ENCODE results near the gene LY6G6C. TPM values are rescaled to one million over a fixed set of nuclear protein-coding genes. Genes with fewer than 3 reads are reported as not detected.

Gene LY6G6C
- total RNA-seq, 1 donor from 2014 or later: not detected

DNA sequence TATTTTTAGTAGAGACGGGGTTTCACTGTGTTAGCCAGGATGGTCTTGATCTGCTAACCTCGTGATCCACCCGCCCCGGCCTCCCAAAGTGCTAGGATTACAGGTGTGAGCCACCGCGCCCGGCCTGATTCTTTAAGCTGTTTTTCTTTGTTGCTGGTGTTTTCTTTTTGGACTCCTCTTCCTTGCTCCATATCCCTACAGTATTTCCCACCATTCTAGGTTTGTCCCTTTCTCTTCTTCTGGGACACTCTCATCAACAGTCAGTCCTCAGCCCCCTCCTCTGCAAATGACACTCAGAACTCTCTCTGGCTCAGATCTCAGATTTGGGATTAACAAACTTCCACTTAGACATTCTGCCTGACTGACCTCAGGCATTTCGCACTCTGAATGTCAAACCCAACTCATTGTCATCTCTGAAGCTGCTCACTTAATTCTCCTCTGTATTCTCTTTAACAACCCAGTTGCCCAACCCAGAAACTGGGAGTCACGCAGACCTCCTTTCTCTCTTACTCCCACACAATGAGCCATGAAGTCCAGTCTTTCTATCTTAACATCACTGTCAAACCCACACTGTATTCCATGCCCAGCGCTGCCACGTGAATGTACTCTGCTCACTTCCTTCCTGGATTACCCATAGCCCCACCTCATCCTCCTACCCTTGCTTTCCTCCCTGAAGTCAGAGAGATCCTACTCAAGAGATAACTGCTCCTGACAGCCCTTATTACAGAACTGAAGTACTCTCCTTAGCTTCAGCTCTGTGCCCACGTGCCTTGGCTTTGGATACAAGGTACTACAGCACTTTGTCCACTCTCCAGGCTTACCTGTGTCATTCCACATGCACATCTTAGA, 4.2 kb upstream of the LY6G6C start:
- Histone ChIP-seq H3K27me3 (no peaks in the 10 kb centered on the region), H3K36me3 (no peaks in the 10 kb centered on the region), H3K9ac (no peak overlapping the region), H3K27ac (no peak overlapping the region), H3F3A (ENCODE audit: low read depth) (peaks cover 34% of the 10 kb centered on the region), H3K4me3 (no peak overlapping the region), H2AFZ (replicated peaks) (no peak overlapping the region), H3K4me1 (peaks cover 7% of the 10 kb centered on the region), H3K79me2 (ENCODE audit: low read depth) (peaks cover 19% of the 10 kb centered on the region), H3K4me2 (no peak overlapping the region), H4K20me1 (ENCODE audit: low read depth) (peaks cover 22% of the 10 kb centered on the region), H3K9me3 (ENCODE audit: low read depth) (no peaks in the 10 kb centered on the region)
- Mint-ChIP-seq H3K27me3 (ENCODE audit: insufficient read depth, low read depth) (peaks cover 15% of the 10 kb centered on the region), H3K9me3 (no peaks in the 10 kb centered on the region), H3K36me3 (peaks cover 38% of the 10 kb centered on the region), H3K4me3 (peak overlapping the region; percentile 38), H3K27ac (no peak overlapping the region), H3K4me1 (peaks cover 35% of the 10 kb centered on the region)
- no peak for DNase-seq (ENCODE audit: low spot score)
- TF ChIP-seq EZH2 (IDR thresholded peaks at IDR 0.05): no peak
- TF ChIP-seq, protein P1, sequence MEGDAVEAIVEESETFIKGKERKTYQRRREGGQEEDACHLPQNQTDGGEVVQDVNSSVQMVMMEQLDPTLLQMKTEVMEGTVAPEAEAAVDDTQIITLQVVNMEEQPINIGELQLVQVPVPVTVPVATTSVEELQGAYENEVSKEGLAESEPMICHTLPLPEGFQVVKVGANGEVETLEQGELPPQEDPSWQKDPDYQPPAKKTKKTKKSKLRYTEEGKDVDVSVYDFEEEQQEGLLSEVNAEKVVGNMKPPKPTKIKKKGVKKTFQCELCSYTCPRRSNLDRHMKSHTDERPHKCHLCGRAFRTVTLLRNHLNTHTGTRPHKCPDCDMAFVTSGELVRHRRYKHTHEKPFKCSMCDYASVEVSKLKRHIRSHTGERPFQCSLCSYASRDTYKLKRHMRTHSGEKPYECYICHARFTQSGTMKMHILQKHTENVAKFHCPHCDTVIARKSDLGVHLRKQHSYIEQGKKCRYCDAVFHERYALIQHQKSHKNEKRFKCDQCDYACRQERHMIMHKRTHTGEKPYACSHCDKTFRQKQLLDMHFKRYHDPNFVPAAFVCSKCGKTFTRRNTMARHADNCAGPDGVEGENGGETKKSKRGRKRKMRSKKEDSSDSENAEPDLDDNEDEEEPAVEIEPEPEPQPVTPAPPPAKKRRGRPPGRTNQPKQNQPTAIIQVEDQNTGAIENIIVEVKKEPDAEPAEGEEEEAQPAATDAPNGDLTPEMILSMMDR (IDR thresholded peaks at IDR 0.05): no peak
- no peak for TF ChIP-seq EZH2phosphoT487 (IDR thresholded peaks at IDR 0.05)

DNA sequence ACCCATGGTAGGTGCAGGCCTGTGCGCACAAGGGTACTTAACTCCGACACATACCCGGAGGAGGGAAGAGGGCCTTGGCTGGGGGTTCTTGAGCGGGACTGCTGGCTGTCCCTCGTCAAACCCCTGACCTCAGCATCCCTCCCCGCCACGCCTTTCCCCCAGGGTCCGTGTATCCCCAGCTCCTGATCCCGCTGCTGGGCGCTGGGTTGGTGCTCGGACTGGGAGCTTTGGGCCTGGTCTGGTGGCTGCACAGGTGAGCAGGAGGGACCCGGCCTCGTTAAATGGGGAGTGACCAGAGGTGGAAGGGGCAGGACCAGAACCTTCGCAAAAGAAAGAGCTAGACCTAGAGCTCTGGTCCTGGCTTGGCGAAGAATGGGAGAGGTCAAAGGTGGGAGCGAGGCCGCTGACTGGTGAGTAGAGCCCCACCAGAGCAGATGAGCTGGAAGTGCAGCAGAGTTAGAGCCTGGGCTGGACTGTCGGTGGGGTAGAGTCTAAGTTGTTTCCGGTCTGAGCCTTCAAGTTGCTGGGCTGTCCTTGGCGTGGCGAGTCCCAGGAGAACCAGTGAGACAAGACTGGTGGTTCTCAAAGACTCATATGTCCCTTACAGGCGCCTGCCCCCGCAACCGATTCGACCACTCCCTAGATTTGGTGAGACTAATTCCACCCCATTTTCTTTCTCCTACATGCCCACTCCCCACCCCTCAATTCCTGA, 2.6 kb upstream of the LY6G6C start:
- H3K27me3 Mint-ChIP-seq (ENCODE audit: insufficient read depth, low read depth): peaks cover 15% of the 10 kb centered on the region
- no peak for DNase-seq (ENCODE audit: low spot score)
- Histone ChIP-seq H3F3A (ENCODE audit: low read depth) (peaks cover 20% of the 10 kb centered on the region), H3K27me3 (no peaks in the 10 kb centered on the region), H3K4me2 (no peak overlapping the region), H3K9ac (no peak overlapping the region), H3K4me3 (no peak overlapping the region), H3K27ac (no peak overlapping the region), H3K36me3 (no peaks in the 10 kb centered on the region), H3K79me2 (ENCODE audit: low read depth) (peaks cover 18% of the 10 kb centered on the region), H3K4me1 (peaks cover 7% of the 10 kb centered on the region), H3K9me3 (ENCODE audit: low read depth) (no peaks in the 10 kb centered on the region), H2AFZ (replicated peaks) (no peak overlapping the region), H4K20me1 (ENCODE audit: low read depth) (peaks cover 17% of the 10 kb centered on the region)
- peak overlapping the region; percentile 72 for H3K27ac Mint-ChIP-seq
- H3K4me1 Mint-ChIP-seq: peaks cover 27% of the 10 kb centered on the region
- TF ChIP-seq, protein P1 (IDR thresholded peaks at IDR 0.05): no peak
- no peak overlapping the region for H3K4me3 Mint-ChIP-seq
- H3K36me3 Mint-ChIP-seq: peaks cover 32% of the 10 kb centered on the region
- no peaks in the 10 kb centered on the region for H3K9me3 Mint-ChIP-seq

DNA sequence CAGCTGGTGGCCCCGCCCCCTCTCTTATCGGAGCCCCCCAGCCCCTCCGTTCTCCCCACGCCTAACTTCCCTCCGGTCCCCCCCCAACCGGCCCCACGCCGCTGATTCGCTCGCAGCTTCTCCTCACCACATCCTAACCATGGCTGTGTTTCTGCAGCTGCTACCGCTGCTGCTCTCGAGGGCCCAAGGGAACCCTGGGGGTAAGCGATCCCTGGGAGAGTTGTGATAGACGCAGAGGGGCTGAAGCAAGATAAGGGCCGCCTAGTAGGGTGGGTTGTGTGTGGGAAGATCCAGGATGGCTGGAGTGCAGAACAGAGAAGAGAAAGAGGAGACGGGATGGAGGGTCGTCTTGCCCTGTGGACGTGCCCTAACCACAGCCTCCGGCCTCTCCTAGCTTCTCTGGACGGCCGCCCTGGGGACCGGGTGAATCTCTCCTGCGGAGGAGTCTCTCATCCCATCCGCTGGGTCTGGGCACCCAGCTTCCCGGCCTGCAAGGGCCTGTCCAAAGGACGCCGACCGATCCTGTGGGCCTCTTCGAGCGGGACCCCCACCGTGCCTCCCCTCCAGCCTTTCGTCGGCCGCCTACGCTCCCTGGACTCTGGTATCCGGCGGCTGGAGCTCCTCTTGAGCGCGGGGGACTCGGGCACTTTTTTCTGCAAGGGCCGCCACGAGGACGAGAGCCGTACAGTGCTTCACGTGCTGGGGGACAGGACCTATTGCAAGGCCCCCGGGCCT, 1.9 kb upstream of the LY6G6C start, which contains the start of gene MPIG6B:
TSS of gene MPIG6B (plus strand) at position 129 of the 735 bp plus-strand sequence. CDS start at position 140, 11 bp downstream.
- H3K9me3 ChIP-seq (ENCODE audit: low read depth): no peaks in the 10 kb centered on the region
- H3K27ac Mint-ChIP-seq: peak within 1 kb of the TSS; percentile 72
- peaks cover under 1% of the 10 kb centered on the region for H3K4me1 ChIP-seq
- no peaks in the 10 kb centered on the region for H3K27me3 ChIP-seq
- H3K4me3 ChIP-seq: no peak within 1 kb of the TSS
- H3F3A ChIP-seq (ENCODE audit: low read depth): peaks cover 17% of the 10 kb centered on the region
- H3K79me2 ChIP-seq (ENCODE audit: low read depth): peaks cover 10% of the 10 kb centered on the region
- H3K36me3 ChIP-seq: no peaks in the 10 kb centered on the region
- H2AFZ ChIP-seq (replicated peaks): no peak within 1 kb of the TSS
- peaks cover 19% of the 10 kb centered on the region for H3K4me1 Mint-ChIP-seq
- DNase-seq (ENCODE audit: low spot score): no peak
- no peak within 1 kb of the TSS for H3K27ac ChIP-seq
- peaks cover 10% of the 10 kb centered on the region for H4K20me1 ChIP-seq (ENCODE audit: low read depth)
- no peak within 1 kb of the TSS for H3K9ac ChIP-seq
- H3K4me3 Mint-ChIP-seq: no peak within 1 kb of the TSS
- peaks cover 27% of the 10 kb centered on the region for H3K36me3 Mint-ChIP-seq
- H3K4me2 ChIP-seq: no peak within 1 kb of the TSS
- TF ChIP-seq, protein P1 (IDR thresholded peaks at IDR 0.05): no peak
- TF ChIP-seq EZH2 (IDR thresholded peaks at IDR 0.05) (no peak), EZH2phosphoT487 (IDR thresholded peaks at IDR 0.05) (no peak)
- no peaks in the 10 kb centered on the region for H3K9me3 Mint-ChIP-seq
- H3K27me3 Mint-ChIP-seq (ENCODE audit: insufficient read depth, low read depth): peaks cover 15% of the 10 kb centered on the region

Measured in neural progenitor cell (in vitro differentiated cells).